Skin of body (tissue), 2 donors: ENCODE results near the gene ARVCF. TPM values are rescaled to one million over a fixed set of nuclear protein-coding genes. Genes with fewer than 3 reads are reported as not detected.

Experiments
- DNase-seq: peaks from one replicate; lab custom pipeline; 2025; lab: John Stamatoyannopoulos, UW
- total RNA-seq: library from RNA; depleted of rRNA; stranded (reverse); fragments of >200 nt; gene quantifications from one replicate; pipeline ENCODE4 v1.2.3, GENCODE V29; 2014

Gene ARVCF
- total RNA-seq, 1 donor from 2014 or later: 15.1 TPM

DNA sequence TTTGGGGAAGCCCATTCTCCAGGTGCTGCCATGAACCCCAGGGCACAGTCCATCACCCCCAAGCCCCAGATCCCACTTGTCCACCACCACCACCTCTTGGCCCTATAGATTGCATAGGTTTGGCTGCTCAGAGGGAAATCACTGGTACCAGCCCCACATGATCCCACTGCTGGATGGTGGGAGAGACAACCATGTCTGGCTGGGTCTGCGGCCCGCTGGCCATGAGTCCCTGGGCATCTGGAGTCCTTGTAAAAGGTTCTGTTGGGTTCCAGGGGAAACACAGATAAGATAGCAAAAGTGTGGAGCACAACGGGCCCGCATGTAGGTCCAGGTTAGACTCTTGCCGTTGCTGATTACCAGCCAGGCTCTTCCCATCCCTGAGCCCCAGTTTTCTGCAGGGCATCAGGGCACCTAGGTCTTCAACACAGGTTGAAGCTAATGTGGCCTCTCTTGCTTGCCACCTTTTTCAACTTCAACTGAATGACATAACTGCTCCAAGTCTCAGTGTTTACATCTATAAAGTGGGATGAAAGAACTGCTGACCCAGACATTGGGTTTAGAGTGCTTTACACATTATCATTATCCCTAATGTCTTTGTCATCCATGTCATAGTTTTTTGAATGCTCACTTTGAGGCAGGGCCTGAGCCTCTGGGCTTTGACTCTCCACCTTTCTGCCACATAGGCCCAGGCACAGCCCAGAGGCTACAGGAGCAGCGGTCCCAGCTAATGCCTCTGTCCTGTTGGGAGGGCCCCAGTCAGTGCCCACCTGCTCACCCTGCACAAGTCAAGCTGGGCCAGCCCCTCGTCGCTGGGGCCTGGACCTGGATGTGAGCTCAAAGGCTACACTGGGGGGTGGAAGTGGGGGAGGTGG lies 3.3 kb upstream of the ARVCF start:
- no peak for DNase-seq

DNA sequence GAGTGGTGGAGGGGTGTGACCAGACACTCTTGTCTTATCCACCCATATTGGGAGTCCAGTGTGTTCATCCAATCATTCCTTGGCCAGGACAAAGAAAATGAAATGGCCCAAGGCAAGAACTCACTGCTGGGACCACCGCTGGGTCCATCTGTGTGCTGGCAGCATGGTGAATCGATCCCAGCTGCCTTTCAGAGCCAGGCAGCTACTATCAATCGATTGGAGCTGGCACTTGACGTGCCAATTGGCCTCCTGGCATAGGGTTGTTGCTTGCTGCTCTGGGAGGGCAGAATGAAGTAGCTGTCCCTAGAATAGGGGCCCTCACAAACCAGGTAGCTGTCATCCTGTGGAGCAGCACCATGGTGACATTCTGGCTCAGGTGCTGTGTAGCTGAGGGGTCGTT lies 1.4 kb upstream of the ARVCF start:
- DNase-seq: no peak

DNA sequence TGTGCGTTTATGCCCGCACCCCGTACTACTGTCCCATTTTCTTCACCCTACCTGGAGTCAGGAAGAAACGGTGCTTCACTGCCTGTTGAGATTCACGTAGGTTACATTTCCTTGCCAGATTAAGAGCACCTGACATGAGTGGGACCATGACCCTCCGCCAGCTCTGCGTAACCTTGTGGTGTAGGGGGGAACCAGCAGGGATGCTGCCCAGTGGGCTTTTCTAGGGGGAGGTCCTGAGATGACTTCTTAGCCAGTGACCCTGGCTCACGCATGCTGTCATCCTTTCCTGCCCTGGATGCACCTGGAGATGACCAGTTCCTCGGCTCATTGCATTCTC lies 967 bp upstream of the ARVCF start:
- DNase-seq: no peak

DNA sequence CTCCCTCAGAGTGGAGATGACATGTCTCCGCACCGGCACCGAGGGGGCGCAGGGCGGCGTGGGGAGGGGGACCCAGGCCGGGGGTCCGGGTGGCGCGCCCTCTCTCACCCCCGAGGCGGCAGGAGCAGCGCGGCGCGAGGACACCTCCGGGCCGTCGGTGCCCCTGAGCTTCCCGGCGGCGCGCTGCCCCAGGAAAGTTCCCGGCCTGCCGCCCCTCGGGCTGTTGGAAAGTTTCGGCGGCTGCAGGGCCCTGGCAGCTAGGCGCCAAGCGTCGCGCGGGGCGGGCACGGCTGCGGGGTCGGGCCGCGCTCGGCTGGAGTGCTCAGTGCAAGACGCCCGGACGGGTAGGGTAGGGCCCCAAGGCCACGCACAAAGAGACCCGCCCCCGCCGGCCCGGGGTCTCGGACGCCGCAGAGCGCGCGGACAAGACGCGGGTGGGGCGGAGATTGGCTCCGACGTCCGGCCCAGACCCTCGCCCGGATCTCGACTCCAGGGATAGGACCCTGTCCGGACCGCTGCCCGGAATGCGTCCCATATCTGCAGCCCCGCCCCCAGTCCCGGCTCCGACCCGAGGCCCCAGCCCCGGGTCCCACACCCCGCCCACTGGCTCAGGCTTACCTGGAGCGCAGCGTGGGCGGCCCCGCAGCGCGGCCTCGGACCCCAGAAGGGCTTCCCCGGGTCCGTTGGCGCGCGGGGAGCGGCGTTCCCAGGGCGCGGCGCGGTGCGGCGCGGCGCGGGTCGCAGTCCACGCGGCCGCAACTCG lies 471 bp downstream of the ARVCF start:
- no peak for DNase-seq

DNA sequence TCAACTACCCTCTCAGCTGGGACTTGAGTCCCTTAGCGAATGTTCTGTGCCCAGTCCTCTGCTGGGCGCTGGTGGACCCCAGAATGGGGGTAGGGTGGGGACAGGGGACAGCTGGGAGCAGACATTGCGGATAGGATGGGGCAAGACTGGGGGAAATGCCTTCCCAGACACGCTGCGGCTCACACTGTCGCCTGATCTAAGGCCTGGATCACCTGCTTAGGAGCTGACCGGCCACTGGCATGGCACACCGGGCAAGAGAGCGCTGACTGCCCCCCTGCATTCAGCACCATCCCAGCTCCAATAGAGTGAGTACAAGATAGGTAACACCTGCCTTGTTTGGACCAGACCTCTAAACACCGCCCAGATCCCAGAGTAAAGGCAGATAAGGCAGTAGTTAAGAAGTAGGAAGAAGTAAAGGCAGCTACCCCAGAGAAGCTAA lies 1.4 kb downstream of the ARVCF start:
- DNase-seq: no peak

DNA sequence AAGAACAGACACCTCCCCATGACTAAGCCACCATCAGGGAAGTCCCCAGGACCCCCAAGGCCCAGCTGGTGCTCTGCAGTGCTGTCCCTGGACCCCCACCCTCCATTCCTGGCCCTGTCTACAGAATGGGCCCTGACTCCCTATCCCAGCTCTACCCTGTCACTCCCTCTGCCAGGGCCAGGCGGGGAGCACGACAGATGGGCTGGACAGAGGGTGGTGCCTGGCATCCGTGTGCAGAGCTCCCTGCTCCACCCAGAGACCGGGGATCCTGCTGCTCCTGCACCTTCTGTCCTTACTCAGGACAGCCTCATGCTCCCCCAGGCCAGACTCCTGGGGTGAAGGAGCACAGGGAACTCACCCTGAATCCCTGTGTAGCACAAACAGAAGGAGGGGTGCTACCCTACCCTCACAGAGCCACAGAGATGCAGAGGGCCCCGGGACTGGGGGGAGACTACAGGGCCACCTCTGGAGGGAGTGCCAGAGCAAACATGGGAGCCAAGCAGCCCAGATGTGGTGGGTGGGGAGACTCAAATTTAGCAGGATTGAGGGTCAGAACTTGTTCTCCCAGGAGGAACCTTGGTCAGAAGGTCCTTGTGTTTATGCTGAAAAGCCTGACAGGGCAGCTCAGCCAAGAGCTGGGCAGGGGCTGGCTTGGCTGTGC lies 2.0 kb downstream of the ARVCF start:
- DNase-seq: no peak

DNA sequence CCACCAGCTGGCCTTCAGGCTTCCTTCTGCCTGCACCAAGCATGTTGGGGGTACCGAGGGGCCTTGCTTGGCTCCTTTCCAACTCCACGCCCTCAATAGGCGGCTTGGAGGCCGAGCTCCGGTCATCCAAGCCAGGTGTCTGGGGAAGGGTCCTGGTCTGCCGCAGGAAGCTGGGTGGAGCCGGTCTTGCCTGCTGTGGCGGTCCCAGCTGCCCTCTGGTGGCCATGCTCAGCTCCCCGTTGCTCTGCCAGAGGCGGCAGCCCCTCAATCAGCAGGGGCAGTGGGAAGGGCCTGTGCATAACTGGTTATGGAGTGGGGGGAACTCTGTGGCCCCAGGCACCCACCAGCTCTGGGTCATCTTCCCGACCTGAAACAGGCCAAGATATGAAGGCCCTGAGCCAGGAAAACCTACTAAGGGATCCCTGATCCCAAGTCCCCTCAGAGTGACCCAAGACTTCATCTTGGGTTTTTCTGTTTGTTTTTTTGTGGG lies 3.2 kb downstream of the ARVCF start:
- DNase-seq: peak; percentile 30

DNA sequence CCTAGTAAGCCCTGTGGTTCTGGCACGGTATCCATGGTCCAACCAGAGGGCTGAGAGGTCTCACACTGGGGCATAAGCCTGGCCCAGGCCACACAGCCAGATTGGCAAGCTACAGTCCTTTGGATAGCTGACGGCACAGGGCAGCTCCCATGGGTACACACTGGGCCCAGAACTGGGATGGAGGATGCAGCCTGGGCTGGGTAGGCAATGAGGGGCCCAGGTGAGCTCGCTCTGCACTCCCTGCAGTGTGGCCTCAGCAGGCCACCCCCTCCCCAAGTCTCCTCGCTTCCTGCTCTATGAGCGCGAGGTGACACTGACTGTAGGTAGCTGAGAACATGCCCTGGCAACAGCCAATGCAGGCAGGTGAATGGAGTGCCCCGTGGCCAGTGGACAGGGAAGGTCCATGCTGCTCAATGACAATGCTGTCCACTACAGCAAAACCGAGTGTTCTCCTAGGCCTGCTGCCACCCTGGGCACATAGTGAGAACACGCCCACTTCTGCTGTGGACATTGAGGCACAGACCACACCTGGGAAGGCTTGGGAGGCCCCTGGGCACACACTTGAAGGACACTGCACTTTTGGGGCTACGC lies 3.8 kb downstream of the ARVCF start:
- DNase-seq: no peak

DNA sequence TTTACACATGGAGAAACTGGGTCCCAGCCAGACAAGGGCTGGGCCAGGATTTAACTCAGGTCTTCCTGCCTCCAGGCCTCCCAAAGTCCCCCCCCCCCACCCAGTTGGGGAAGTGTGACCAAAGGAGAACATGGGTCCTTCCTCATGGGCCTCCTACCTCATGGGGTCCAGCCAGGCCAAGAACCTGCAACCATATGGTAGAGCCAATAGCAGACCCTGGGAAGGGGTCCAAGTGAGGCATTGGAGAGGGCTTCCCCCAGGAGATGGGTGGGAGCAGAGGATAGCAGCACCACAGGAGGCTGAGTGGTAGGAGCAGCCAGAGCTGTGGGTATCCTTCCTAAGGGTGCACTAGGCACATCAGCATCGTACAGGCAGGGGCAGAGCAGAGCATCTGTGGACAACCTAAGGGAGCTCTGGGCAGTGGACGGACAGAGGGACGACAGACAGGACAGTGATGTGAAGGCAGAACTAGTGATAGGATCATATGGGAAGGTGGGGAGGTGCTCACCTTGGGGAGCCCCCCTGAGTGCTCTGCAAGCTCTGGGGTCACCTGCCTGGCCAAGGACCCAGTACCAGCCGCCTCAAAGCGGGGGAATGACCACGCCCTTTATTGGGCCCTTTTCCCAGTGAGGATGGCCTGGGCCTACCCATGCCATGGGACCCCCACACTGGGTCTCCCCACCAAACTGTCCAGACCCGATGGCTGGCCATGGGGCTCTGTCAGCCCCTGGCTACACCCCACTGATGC lies 4.5 kb downstream of the ARVCF start:
- no peak for DNase-seq

DNA sequence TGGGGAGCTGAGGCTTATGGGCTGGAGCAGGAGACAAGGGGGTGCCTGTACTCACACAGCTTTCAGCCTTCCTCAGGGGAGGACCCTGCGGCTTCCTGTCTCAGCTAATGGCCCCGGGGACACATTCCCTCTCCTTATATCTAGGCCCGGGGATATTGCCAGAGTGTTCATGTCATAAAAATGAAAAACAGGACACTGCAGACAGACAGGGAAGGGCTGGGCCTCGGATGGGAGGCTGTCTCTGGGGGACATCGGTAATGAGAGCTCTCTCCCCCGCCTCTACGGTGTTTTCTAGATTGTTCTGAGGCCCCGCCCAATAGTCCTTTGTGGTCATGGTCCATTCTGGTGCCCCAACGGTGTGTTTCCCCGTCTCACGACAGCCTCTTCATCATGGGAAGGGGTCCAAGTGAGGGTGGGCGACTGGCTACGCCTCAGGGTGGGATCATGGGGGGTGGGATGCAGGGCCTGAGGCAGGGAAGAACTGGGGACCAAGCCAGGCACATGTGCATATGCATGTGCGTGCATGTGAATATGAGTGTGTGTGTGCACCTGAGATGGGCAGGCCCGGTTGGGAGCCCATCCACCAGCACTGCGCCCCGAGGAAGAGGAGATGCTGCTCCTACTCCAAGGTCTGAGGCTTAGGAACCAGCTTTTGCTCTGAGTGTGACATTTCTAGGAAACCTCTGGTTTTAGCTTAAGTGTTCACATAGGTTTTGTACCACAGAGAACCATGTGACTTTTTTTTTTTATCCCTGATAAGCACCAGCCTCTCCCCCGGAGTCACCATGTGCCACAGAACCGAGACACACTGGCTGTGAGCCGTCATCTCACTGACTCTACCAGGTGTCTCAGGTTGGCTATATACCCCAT lies 5.3 kb downstream of the ARVCF start:
- no peak for DNase-seq

DNA sequence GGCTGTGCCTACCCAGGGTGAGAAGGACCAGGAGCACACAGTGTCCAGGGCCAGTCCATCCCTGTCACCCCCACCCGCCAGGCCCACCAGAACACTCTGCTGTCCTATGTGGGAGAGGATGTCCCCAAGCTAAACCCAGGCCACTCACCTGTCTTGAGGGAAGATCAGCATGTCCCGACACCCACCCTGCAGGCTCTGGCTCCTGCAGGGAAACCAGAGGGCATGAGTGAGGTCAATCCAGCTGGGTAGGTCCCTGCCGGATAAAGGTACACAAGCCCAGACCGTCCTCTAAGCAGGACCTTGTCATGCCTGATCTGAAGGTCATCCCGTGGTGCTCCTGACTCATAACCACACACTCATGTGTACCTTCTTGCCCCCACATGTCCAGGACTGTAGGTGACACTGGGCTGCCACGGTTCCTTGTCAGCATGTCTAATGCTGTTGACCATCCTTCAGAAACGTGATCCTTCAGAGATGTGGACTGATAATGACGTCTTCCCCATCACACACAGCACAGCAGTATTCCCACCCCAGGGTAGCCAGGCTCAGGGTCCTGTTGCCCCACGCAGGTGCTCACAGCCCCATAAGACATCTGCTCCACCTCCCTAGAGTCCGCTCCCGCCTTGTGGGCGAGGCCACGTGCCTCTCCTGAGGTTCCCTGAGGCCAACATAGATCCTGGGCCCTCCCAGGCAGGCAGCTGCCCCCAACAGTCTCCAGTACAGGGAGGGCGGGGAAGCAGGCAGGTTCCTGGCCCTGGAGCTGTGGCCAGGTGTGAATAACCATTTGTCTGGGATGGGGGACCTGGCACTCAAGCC lies 6.1 kb downstream of the ARVCF start:
- DNase-seq: no peak

DNA sequence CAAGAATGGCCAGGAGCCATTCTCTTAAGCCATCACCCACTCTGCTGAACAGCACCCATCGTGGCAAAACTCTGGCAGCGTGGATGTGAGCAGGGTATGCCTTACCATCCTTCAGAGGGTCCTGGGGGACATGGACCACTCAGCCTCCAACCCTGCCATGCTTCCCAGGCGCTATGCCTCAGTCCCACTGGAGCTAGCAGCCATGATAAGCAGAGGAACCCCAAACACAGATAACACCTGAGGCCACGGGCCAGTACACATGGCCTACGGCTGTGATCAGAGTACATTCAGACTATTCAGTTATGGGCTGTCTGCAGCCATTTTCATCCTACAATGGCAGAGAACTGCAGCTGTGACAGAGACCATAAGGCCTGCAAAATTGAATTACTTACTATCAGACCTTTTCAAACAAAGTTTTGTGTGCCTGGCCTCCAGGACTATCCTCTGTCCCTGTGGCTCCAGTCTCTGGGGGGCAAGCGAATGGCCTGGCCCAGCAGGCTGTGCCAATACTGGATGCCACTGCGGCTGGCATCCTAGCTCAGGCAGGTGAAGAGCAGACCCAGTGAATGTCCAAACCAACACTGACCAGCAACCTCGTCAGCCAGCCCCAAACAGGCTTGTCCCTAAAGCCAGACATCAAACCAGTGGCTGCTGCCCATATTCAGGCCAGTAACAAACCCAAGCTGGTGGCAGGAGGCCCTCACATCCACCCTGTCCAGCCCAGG lies 6.9 kb downstream of the ARVCF start:
- no peak for DNase-seq

DNA sequence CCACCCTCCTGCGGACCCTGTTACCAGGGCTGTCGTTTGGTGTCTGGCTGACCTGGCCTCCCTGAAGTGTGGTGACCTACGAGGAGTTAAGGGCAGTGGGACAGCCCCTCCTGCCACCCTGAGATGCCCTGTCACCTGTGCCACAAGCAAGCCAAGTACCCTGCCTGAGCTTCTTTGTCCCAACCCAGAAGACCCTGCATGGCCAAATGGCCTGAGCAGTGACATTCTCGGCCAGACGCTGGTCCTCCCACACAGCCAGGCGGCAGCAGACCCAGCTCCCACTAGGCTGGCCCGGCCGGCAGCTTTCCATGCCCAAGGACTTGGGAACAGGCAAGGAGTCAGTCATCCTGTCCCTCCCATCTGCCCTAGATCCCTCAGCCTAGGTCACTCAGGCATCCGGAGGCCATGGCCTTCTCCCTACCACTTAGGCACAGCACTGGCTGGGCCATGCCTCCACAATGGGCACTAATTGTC lies 7.6 kb downstream of the ARVCF start:
- no peak for DNase-seq

DNA sequence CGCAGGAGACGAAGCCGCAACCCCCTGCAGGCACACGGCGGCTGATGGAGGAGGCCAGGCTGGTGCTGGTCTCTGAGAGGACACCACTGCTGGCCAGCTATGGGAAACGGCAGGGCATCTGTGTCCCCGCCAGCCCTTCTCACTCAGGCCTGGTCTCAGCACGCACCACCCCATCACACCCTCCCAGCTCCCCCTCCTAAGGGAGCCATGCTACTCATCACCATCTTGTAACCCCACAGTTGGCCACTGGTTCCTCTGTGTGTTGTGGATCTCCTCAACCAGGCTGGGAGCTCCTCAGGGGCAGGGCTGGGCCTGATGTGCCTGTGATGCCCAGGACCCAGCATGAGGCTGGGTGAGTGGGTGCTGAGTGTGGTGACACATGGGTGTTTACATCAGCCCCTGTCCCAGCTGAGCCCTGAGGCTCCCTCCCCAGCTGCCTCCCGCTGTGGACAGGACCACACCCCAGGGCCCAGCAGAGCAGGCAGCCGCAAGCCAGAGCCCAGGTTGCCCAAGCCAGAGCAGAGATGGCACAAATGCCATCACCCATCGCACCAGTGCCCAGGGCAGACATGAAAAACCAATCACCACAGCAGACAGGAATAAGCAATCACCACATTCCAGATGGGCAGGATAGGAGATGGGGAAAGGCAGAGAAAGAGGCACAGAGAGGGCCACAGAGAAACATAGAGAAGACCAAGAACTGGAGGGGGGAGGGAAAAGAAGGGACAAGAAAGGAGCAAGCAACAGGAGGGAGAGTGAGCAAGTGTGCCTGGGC lies 8.2 kb downstream of the ARVCF start:
- no peak for DNase-seq

DNA sequence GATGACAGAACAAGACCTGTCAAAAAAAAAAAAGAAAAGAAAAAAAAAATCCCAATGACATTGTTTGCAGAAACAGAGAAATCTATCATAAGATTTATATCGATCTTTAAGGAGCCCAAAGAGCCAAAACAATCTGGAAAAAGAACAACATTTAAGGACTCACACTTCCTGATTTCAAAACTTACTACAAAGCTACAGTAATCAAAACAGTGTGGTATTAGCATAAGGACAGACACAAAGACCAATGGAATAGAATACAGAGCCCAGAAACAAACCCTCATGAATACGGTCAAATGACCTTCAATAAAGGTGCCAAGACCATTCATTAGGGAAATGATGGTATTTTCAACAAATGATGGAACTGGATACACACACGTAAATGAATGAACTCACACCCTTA lies 12.2 kb downstream of the ARVCF start:
- no peak for DNase-seq

DNA sequence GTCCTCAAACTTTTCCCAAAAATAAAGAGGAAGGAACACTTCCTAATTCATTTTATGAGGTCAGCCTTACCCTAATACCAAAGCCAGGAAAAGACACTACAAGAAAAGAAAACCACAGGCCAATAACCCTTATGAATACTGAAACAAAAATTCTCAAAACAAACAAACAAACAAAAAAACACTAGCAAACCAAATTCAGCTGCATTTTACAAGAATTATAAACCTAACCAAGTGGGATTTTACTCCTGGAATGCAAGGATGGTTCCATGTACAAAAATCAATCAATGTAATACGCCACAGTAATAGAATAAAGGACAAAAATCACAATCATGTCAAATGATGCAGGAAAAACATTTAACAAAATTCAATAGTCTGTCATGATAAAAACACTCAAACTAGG lies 13.3 kb downstream of the ARVCF start:
- DNase-seq: no peak

DNA sequence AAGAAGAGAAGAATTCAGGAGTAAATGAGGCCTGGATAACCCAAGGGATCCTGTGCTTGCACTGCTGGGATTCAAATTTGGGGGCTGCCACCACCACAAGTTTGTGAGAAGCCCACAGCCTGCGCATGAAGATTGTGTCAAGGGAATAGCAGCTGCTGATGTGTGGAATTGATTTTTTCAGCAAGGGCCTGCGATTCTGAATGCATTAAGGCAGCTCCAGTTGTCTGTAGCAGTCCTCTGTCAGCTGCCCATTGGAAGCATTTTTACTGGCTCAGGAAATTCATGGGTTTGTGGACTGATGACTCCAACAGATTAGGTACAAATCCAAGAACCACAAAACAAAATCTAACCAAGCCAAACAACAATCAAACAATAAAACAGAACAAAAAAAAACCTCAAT lies 14.0 kb downstream of the ARVCF start:
- DNase-seq: no peak

DNA sequence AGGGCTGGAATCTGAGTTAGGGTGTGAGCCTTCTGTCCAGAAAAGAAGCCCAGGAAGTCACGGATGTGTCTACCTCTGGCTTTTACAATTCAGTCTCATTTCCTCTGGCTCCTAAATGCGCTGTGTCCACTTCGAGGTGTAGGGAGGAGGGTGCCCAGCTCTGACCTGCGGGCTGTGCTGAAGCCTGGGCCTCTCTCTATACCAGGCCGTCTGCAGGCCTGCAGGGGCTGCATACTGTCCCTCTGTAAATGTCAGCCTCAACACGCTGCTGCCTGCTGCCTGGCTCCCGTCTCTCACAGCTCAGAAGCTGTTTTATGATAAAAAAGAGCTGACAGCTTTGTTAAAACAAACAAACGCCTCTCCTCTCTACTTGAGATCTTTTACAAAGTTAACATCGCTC lies 14.5 kb downstream of the ARVCF start:
- no peak for DNase-seq
